GM19468 (cell line): ENCODE measurements around the gene HS3ST3A1.
"Not testable (repeated sequence)": the region's sequence is repeated elsewhere in the genome, so short reads cannot be mapped to it uniquely, and the experiment has no call there.

Experiments used
- ATAC-seq: cut with Tn5 transposase; IDR thresholded peaks from one replicate; pipeline ENCODE4 v1.9.1; 2021; ENCODE audit warnings: mild to moderate bottlenecking, moderate library complexity, moderate number of reproducible peaks; ENCODE audit not compliant: unreplicated experiment; ENCODE audit errors: extremely low read depth

Gene HS3ST3A1

DNA sequence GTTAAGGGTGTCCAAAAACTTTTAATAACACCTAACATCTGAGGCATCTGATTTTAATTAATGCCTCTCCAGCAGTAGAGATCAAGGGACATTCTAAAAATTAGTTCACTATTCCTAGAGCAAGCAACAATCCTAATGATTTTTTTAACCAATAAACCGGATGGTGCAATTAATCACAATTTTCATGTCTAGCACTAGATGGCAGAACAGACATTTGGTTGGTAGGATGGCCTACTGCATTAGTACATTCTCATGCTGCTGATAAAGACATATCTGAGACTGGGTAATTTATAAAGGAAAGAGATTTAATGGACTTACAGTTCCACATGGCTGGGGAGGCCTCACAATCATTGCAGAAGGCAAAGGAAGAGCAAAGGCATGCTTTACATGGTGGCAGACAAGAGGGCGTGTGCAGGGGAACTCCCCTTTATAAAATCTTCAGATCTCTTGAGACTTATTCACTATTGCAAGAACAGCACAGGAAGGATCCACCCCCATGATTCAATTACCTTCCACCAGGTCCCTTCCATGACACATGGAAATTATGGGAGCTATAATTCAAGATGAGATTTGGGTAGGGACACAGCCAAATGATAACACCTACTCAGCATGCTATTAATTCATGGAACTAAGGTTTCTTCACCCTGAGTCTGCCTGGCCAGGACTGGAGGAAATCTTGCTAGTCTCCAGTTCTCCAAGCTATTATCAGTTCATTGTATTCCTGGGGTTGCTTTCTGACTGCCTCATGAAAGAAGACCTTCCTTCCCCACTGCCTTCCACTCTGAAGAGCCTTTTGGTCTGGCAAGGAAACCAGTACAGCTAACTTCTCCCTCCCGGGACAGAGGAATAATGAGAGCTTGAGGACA lies 24.8 kb downstream of the HS3ST3A1 start:
- ATAC-seq, result no peak

DNA sequence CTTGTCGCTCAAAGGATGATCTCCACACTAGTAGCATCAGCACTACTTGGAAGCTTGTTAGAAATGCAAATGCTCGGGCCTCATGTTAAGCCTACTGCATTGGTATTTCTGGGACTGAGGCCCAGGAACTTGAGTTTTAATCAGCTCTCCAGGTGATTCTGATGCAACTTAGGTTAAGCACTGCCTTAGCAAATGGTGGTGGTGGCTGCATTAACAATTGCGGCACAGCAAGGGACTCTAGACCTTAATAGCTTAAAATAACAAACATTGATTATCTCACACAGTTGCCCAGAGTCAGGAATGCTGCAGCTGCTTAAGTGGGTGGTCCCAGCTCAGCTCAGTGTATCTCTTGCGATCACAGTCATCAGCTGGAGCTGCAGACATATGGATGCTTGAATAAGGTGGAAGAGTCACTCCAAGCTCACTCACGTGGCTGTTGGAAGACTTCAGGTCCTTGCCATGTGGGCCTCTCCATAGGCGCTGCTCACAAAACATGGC lies 25.8 kb downstream of the HS3ST3A1 start:
- ATAC-seq, result no peak

DNA sequence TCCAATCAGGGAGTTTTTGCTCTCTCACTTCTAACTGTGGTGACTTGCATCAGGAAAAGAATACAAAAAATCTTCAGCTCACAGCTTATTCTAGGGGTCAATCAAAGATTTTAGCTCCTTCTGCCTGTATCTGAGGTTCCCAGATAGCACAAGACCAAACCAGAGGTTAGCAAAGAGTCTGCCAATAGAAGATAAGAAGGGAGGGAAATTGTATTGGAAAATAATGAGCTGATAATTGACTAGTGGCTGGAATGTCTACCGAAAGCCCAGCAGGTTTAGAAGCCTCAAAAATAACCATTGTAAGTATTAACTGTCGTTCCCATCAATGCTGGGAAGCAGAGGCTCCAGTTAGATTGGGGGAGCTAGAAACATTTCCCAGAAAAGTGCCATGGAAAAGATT lies 26.3 kb downstream of the HS3ST3A1 start:
- ATAC-seq, result no peak

DNA sequence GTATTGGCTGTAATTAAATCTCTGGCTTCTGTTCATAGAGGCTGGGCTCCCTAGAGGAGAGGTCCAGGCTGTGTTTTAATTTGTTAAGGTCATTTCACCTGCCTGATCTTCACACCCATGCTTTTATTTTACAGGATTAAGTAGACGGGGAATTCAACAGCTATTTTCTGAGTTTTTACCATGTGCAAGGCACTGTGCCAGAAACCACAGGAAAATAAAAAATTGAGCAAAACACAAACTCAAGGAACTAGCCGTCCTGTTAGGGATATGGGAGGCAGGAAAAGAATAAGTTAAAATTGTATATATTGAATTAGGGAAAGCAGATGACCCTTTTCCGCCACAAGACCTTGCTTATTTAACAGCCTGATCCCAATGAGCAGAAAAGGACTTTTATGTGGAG lies 29.1 kb downstream of the HS3ST3A1 start:
- ATAC-seq, result no peak

DNA sequence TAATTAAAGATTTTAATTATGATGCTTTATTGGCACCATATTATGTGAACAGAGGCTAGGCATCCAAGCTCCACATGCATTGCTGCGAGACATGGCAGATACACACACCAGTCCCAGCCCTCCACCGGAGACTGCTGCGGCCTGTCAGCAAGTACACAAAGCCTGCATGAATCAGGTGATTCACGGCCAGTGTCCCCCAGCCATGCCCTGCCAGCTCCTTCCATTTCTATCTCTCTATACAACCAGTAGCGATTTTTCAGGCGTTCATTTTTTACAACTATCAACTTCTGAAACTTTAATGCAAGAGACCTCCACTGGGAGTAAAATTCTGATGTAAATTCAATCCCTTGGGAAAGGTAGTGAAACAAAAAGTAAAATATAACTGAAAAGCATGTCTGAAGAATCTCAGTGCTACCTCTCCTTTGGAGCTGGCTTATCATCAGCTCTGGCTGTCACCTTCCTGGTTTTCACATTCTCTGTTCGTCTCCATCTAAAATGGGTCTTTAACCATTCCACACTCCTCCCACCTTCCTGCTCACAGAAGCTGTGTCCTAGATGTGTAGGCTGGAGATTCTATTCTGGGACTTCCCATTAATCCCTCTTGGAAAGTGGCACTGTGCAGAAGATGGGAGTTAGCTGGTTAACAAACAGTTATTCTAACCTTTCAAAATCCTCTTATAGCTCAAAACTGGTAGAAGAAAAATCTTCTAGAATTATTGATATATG lies 32.2 kb downstream of the HS3ST3A1 start:
- ATAC-seq, result no peak

DNA sequence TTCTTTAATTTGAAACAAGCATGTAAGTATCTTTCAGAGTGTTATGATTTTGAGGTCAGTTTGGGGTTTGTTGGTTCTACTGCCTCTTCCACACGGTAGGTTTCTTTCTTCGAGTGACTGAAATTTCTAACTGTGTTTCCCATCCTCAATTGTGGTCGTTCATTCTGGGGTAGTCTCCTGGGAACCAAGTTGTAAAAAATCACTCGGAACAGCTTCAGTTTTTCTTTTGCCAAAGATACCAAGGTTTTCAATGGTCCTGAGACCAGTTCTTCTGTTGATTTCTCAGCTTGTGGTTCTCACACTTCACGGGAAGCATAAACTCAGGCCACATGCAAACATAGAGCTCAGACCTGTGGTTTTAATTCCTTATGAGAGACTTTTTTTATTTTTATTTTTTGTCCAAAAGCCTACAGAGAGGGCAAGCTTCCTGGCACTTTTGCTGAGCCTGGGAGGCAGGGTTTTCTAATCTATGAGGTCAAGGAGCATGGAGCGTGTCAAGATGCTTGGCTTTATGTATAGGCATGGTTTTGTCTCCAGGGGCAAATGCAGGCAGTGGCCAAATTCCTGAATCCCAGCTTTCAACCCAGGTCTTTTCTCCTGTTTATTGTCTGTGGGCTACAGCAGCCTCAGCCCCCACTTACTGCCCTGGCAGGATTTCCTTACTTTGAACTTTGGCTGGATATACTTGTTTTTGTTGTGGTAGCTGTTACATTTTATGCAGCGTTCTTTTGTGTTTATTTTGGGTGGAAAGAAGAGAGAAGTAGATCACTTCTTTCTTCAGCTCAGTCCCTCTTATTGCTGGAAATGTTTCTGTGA lies 32.9 kb downstream of the HS3ST3A1 start:
- ATAC-seq, result no peak

DNA sequence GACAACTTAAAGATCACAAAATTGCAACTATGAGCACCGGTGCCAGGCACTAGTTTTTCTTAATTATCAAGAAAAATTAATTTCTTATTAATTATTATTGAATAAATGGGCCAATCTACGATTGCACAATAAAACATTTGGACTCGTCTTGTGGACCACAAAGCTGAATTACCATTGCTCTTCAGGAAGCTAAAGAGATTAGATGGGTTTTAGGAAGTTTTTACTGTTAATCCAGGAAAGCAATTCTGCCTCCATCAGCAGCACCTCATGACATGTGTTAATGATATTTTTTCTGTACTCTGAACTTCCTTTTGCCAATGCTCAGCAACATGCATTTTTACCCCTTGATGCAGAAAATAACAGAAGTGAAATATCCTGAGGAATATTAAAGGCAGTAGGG lies 37.9 kb downstream of the HS3ST3A1 start:
- ATAC-seq, result no peak

DNA sequence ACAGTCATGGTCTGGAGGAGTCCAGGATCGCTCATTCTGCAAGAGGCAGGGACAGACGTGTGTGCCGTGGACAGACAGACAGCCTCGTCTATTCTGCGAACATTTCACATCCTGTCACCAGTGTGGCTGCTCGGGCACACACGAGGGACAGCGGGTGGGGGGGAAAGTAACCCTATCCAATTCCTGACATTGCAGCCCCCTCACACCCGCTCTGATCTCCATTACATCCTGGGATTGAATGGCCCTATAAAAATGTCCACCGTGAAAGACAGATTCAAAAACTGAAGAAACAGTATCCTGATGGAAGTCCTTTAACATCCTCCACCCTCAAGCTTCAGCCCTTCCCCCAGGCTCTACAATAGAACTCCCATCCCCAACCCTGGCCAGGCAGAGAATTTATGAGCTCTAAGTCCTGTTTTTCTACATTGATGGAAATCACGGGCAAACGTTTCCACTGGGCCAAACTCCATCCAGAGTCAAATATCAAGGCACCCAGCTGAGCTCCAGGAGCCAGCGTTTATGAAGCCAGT lies 39.4 kb downstream of the HS3ST3A1 start:
- no peak for ATAC-seq

DNA sequence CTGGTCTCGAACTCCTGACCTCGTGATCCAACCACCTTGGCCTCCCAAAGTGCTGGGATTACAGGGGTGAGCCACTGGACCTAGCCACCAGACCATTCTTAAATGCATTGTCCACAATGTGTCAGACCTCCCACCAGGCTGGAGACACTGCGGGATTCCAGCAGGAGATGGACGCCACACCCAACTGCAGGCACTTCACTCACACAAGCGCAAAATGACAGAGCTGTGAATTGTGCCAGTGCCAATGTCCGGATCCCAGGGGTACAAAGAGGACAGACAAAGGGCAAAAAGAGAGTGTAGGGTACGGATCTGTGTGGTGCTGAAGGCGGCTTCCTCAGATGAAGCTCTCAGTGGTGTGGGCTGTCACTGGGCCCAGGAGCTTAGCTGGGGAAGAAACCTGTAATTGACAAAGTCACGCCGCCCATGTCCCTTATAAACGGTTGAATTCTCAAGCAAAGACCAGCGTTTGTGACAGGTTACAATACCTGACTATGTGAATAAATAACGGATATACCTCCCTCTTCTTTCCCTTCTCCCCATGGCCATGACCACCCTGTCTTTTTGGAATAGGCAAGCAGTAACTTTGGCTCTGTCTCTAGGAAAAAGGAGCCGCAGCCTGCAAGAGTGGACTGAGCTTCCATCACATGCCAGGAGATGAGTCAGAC lies 40.0 kb downstream of the HS3ST3A1 start:
- no peak for ATAC-seq

DNA sequence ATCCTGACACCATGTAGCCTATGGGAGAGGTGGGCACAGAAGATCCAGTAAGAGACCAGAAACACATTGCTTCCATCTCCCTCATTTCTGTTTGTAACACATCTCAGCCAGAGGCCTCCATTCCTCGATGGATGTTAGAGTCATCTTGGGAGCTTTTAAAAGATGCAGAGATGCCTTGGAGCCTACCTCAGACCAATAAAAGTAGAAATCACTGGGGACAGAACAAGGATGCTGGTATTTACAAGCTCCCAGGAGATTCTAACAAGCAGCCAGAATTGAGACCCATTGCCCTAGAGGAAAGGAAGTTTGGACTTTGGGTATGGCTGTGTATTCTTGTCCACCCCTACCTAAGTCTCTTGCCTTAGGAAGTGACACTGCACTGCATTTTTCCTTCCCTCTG lies 40.8 kb downstream of the HS3ST3A1 start:
- no peak for ATAC-seq

DNA sequence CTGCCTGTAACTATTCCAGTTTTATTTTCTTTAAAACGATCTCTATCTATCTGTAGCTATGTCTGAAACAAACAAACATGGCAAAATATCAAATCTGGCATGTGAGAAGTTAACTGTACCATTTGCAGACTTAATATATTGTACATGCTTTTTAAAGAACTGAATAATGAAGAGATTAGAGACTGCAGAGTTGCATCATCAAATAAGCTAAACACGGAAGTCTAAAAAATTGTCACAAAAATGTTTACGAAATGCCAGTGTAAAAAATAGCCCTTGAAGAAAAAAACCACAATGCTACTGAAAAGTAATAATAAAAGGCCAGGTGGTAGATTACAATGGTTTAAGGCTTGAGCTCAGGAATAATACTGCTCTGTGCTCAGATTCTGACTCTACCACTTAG lies 43.1 kb downstream of the HS3ST3A1 start:
- no peak for ATAC-seq

DNA sequence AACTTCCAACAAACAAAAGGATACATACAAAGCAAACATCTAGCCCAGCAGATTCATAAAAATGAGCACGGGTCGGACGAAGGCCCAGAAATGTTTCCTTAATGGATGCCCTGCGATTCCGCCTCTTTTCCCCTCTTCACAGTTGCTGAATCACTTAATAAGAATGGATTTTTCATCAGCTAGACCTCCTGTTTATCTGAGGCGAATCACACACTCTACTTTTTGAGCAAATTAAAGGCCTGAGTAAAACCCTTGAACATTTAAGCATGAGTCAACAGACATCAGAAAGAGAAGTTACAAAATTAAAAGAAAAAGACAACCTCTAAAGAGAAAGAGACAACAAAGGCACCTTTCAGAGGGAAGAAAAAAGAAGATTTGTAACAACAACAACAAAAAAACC lies 44.7 kb downstream of the HS3ST3A1 start:
- no peak for ATAC-seq

DNA sequence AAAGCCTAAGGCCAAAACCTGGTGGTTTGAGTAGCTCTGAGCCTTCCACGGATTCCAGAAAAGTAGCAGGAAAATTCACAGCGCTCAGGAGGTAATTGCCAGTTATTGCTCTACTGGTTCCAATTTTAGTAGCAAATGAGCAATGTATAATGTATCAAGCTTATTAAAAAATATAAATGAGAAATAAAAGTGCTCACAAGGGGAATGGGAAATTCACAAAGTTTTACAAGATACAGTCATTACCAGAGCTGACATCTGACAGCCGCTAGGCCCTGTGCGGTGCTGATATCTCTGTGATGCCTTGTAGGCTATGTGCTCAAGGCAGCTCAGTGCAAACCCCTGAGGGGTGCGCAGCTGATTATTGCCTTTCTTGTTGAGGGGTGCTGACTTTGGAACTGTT lies 47.5 kb downstream of the HS3ST3A1 start:
- ATAC-seq, result no peak

DNA sequence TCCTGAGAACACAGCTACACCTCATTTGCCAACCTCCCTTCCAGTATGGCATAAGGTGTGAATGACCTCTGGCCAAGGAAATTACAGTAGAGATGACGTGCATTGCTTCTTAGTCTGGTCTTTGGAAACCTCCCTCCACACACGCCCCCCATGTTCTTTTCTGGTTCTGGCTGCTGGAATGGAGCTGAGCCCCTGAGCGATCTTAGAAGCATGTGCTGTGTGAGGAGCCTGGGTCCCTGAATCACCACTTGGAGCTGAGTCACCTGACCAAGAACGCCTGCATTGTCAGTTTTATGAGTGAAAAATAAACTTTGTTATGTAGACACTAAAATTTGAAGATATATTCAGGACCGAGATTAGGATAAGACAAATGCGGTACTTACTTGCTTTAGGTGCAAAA lies 51.4 kb downstream of the HS3ST3A1 start:
- ATAC-seq, result no peak

DNA sequence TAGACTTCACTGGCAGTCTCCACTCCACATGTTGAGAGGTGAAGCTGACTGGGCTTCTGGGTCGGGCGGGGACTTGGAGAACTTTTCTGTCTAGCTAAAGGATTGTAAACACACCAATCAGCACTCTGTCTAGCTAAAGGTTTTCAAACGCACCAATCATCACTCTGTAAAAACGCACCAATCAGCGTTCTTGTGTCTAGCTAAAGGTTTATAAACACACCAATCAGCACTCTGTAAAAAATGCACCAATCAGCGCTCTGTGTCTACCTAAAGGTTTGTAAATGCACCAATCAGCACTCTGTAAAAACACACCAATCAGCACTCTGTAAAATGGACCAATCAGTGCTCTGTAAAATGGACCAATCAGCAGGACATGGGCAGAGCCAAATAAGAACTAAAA lies 53.2 kb downstream of the HS3ST3A1 start:
- not testable (repeated sequence) for ATAC-seq

DNA sequence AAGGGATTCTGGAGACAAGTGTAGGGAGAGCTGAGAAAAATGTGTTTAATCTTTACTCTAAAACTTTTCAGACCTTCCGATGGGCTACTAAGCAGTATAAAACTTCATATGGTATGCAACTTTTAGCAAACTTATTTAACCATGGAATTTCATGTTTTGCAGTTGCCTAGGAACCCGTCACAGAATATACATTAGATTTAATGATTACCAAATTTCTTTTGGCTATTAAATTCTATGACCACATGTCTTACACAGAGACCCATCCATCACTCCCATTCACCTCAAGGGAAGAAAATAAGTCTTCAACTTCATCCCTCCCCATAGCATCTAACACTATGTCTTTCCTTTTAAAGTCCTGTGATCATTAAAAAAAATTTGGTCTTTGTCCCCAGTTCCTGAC lies 54.9 kb downstream of the HS3ST3A1 start:
- ATAC-seq, result no peak

DNA sequence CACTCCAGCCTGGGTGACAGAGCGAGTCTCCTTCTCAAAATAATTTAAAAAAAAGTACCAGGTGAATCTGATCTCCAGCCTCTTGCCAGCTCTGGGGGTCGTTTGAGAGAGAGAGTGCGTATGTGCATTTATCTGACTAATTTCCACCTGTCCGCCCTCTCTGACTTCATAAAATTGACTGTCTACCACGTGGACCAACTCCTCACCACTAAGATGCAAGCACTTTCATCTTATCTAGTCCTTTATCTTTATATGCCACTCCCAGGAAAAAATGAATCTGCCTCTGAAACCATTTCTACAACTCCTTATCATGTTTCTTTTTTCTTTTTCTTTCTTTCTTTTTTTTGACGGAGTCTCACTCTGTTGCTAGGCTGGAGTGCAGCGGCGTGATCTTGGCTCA lies 55.8 kb downstream of the HS3ST3A1 start:
- no peak for ATAC-seq

DNA sequence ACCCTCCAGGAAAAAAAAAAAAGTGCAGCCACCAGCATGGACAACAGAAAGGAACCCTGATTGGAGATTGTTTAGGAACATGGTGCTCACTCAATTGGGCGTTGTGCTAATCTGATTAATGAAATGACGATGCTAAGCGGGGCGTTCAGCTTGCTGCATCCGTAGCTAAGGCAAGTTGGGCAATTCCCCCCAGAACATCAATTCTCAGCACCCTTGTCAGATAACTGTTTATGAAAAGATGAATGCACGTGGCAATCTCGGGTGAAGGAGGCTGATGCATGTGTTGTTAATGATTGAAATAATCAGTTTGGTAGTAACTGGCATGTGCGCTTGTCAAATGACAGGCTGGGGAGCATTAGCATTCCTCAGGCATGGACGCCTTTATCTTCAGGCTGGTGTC lies 57.0 kb downstream of the HS3ST3A1 start:
- ATAC-seq, result no peak

DNA sequence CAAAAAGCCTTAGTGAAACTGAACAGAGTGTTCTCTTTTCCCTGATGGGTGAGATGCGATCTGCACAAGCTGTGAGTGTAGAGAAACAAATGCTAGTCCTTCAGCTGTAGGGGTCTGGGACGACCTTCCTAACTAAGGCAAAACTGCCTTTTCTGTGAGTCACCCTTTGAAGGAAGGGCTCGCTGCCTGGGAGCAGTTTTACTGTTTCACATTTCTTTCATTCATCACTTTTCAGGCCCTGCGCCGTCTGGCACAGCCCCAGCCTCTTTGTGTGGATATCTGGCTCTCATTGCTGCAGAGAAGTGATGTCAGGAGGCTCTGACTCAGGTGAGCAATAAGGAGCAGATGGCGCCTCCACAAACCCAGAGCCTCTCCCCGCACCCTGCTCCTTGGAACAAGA lies 57.4 kb downstream of the HS3ST3A1 start:
- ATAC-seq, result no peak

DNA sequence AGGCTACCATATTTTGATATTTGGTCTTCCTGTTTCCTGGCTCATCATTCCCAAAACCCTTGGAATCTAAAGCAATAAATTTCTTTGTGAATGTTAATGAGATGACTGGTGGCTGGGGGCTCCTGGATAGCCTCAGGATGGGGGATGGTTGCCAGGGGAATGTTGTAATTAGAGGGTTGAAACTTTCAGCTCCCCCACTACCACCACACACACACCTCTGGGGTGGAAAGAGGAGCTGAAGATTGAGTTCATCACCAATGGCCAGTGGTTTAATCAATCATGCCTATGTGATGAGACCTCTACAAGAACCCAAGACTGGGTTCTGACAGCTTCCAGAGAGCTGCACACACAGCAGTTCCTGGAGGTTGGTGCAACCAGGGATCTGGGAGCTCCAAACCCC lies 59.1 kb downstream of the HS3ST3A1 start:
- ATAC-seq, result no peak
